HL-60/S4 treated with phorbol 12-myristate 13-acetate at 8.2 ng/mL for 4 days and 3 days (cell line): ENCODE results near the gene NPFFR2.
"Not testable (repeated sequence)": the region's sequence is repeated elsewhere in the genome, so short reads cannot be mapped to it uniquely, and the experiment has no call there.

Source experiments
- in situ Hi-C: fragments of 300-500 bp; cut with MboI; formaldehyde crosslinking; loops from 2 replicates; pipeline ENCODE4 v1.15.0; 2022; ENCODE audit warnings: low sequenced_read_pairs

The NPFFR2 gene

GRCh38 chr4:72031868-72032608, at the start of gene NPFFR2:
Gene NPFFR2 (plus strand): TSS chr4:72032000. CDS start chr4:72128592, 96,592 bp downstream.
- in situ Hi-C loops: no loop called here

GRCh38 chr4:71992571-71993312, 39.1 kb upstream of the NPFFR2 start:
- in situ Hi-C loops: no loop called here

GRCh38 chr4:71994559-71994958, 37.2 kb upstream of the NPFFR2 start:
- in situ Hi-C loops: no loop called here

- in situ Hi-C loops: no loop called here
These were observed 36.5 kb upstream of the NPFFR2 start for GRCh38 chr4:71995297-71995696.

- in situ Hi-C loops: no loop called here
These were observed 25.2 kb upstream of the NPFFR2 start for GRCh38 chr4:72006586-72006985.

GRCh38 chr4:72011906-72012305, 19.9 kb upstream of the NPFFR2 start:
- in situ Hi-C loops: no loop called here

GRCh38 chr4:72016011-72016410, 15.8 kb upstream of the NPFFR2 start:
- in situ Hi-C loops: no loop called here

- in situ Hi-C loops: no loop called here
These were observed 12.1 kb upstream of the NPFFR2 start for GRCh38 chr4:72019688-72020087.

GRCh38 chr4:72022553-72022952, 9.2 kb upstream of the NPFFR2 start:
- in situ Hi-C loops: no loop called here

- in situ Hi-C loops: no loop called here
These were observed 23.8 kb downstream of the NPFFR2 start for GRCh38 chr4:72055566-72055965.

- in situ Hi-C loops: no loop called here
These were observed 31.9 kb downstream of the NPFFR2 start for GRCh38 chr4:72063726-72064125.

- in situ Hi-C loops: no loop called here
These were observed 35.3 kb downstream of the NPFFR2 start for GRCh38 chr4:72067051-72067450.

GRCh38 chr4:72073816-72074215, 42.0 kb downstream of the NPFFR2 start:
- in situ Hi-C loops: no loop called here

- in situ Hi-C loops: no loop called here
These were observed 44.8 kb downstream of the NPFFR2 start for GRCh38 chr4:72076562-72076961.

GRCh38 chr4:72077346-72077745, 45.5 kb downstream of the NPFFR2 start:
- in situ Hi-C loops: no loop called here

GRCh38 chr4:72084587-72085011, 52.8 kb downstream of the NPFFR2 start:
- in situ Hi-C loops: no loop called here

- in situ Hi-C loops: not testable (repeated sequence)
These were observed 58.8 kb downstream of the NPFFR2 start for GRCh38 chr4:72090606-72091005.

GRCh38 chr4:72094059-72094797, 62.4 kb downstream of the NPFFR2 start:
- in situ Hi-C loops: no loop called here

GRCh38 chr4:72107456-72107855, 75.7 kb downstream of the NPFFR2 start:
- in situ Hi-C loops: no loop called here

GRCh38 chr4:72109364-72109763, 77.6 kb downstream of the NPFFR2 start:
- in situ Hi-C loops: no loop called here

- in situ Hi-C loops: no loop called here
These were observed 78.2 kb downstream of the NPFFR2 start for GRCh38 chr4:72109959-72110497.
